ENCODE data around the gene C16orf74.

Gene C16orf74

GRCh38 chr16:85796152-85796551, 45.3 kb upstream of the C16orf74 start:
- H3K4me3 ChIP-seq (ENCODE audit: low read length) = no peak overlapping the region
- TF ChIP-seq, protein P1, sequence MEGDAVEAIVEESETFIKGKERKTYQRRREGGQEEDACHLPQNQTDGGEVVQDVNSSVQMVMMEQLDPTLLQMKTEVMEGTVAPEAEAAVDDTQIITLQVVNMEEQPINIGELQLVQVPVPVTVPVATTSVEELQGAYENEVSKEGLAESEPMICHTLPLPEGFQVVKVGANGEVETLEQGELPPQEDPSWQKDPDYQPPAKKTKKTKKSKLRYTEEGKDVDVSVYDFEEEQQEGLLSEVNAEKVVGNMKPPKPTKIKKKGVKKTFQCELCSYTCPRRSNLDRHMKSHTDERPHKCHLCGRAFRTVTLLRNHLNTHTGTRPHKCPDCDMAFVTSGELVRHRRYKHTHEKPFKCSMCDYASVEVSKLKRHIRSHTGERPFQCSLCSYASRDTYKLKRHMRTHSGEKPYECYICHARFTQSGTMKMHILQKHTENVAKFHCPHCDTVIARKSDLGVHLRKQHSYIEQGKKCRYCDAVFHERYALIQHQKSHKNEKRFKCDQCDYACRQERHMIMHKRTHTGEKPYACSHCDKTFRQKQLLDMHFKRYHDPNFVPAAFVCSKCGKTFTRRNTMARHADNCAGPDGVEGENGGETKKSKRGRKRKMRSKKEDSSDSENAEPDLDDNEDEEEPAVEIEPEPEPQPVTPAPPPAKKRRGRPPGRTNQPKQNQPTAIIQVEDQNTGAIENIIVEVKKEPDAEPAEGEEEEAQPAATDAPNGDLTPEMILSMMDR (IDR thresholded peaks at IDR 0.05; ENCODE audit: insufficient read depth, low read depth, low read length, missing control alignments) = no peak
- no peak for DNase-seq (ENCODE audit: low read depth)

DNA sequence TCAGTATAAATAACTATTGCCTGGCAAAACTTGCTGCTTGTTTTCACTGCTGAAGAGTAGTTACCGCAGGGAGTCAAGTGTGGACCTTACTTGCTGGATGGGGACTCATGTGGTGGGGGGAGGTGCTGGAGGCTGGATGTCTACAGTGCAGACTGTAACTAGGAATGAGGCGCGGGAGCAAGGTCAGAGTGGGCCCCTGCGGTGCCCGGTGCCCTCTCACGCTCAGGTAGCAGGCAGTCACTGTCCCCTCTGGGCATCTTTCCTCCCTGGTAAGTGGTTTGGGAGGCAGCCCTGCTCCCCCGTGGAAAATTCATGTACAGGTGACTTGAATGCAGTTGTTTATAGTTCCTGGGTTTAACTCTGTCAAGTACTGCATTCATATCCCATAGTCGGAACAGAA, 43.8 kb upstream of the C16orf74 start:
- no peak overlapping the region for H3K4me3 ChIP-seq (ENCODE audit: low read length)
- TF ChIP-seq, protein P1 (IDR thresholded peaks at IDR 0.05; ENCODE audit: insufficient read depth, low read depth, low read length, missing control alignments) = no peak
- no peak for DNase-seq (ENCODE audit: low read depth)

GRCh38 chr16:85793662-85794298, 42.9 kb upstream of the C16orf74 start:
- H3K4me3 ChIP-seq (ENCODE audit: low read length) = no peak overlapping the region
- TF ChIP-seq, protein P1 (IDR thresholded peaks at IDR 0.05; ENCODE audit: insufficient read depth, low read depth, low read length, missing control alignments) = no peak
- DNase-seq (ENCODE audit: low read depth) = no peak

DNA sequence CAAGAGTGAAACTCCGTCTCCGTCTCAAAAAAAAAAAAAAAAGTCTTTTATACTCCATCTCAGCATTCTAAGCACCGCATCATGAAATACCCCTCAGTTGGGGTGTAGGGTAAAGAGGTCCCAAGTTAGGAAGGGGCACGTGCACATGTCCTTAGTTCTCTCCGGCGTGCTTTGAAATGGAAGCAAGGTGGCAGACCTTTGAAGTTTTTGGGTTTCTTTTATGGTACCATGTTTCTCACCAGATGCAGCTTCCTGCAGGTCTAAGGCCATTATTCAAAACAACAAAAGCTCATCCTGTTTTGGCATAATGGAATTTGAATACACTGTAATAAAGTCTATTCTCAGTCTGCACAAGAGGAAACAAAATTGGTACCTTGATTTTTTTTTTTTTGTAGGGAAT, 38.9 kb upstream of the C16orf74 start:
- no peak for DNase-seq (ENCODE audit: low read depth)
- no peak overlapping the region for H3K4me3 ChIP-seq (ENCODE audit: low read length)
- TF ChIP-seq, protein P1 (IDR thresholded peaks at IDR 0.05; ENCODE audit: insufficient read depth, low read depth, low read length, missing control alignments) = no peak

DNA sequence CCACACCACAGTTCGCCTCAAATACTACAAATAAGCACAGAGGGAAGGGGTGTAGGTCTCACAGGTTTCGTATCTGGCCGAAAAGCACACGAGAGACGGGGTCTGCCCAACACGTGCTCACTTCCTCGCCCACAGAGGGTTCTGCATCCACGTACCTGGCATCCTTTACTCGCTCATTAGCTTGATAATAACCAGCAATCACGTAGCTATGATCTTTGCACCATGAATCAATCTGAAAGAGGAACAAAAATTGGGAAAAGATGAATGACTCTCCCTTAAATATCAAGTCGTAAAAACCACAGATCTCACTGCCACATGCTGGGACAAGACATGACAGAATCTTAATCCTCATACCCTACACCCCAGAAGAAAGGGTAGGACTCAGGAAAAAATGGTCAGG, 37.9 kb upstream of the C16orf74 start:
- TF ChIP-seq, protein P1 (IDR thresholded peaks at IDR 0.05; ENCODE audit: insufficient read depth, low read depth, low read length, missing control alignments) = no peak
- no peak overlapping the region for H3K4me3 ChIP-seq (ENCODE audit: low read length)
- no peak for DNase-seq (ENCODE audit: low read depth)

DNA sequence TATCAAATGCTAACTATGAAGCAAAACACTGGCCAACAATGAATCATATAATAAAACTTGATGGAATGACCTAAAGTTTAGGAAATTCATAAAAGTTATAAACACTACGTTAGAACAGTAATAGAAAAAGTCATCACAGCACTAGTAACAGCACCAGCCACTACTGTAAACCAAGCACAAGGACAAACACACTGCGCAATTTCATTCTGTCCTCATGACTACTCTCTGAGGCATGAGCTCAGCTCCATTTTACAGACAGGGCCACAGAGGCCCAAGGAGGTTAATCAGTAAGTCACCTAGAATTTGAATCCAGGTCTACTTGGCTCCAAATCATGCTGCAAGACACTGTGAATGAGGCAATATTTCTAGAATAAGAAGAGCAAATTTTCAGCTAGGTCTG, 35.0 kb upstream of the C16orf74 start:
- TF ChIP-seq, protein P1 (IDR thresholded peaks at IDR 0.05; ENCODE audit: insufficient read depth, low read depth, low read length, missing control alignments) = no peak
- no peak for DNase-seq (ENCODE audit: low read depth)
- H3K4me3 ChIP-seq (ENCODE audit: low read length) = no peak overlapping the region

DNA sequence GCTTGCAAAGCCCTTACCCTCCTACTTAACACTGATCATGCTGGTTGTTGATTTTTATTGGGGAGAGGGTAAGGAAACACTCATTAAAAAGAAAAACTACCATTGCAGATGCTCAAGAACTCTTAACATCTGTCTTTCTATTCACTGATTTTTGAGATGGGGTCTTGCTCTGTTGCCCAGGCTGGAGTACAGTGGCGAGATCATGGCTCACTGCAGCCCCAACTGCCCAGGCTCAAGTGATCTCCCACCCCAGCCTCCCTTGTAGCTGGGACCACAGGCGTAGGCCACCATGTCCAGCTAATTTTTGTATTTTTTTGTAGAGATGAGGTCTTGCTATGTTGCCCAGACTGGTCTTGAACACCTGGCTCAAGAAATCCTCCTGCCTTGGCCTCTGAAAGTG, 33.9 kb upstream of the C16orf74 start:
- TF ChIP-seq, protein P1 (IDR thresholded peaks at IDR 0.05; ENCODE audit: insufficient read depth, low read depth, low read length, missing control alignments) = no peak
- H3K4me3 ChIP-seq (ENCODE audit: low read length) = no peak overlapping the region
- no peak for DNase-seq (ENCODE audit: low read depth)

Data from epithelial cell of esophagus (primary cell).